ENCODE results near the gene ALAD. TPM values are rescaled to one million over a fixed set of nuclear protein-coding genes. Genes with fewer than 3 reads are reported as not detected.

Gene ALAD
- polyA plus RNA-seq, 3 donors: 42.1 to 53.9 (median 46.1) TPM

DNA sequence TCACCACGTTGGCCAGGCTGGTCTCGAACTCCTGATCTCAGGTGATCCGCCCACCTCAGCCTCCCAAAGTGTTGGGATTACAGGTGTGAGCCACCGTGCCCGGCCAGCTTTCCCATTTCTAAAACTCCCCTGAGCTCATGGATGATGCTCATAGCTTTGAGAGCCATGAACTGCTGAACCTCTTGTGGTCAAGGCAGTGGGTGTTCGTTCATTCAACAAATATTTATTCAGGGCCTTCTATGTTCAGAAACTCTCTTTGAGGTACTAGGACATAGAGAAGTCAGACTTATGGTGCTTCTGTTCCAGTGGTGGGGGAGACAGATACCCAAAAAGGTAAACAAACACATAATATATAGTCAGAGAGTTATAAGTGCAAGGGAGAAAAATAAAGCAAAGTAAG, 49.1 kb downstream of the ALAD start:
- no peak for DNase-seq

GRCh38 chr9:113350937-113351336, 50.1 kb downstream of the ALAD start:
- DNase-seq: no peak

- no peak for DNase-seq
These were observed 50.9 kb downstream of the ALAD start for GRCh38 chr9:113350107-113350661.

DNA sequence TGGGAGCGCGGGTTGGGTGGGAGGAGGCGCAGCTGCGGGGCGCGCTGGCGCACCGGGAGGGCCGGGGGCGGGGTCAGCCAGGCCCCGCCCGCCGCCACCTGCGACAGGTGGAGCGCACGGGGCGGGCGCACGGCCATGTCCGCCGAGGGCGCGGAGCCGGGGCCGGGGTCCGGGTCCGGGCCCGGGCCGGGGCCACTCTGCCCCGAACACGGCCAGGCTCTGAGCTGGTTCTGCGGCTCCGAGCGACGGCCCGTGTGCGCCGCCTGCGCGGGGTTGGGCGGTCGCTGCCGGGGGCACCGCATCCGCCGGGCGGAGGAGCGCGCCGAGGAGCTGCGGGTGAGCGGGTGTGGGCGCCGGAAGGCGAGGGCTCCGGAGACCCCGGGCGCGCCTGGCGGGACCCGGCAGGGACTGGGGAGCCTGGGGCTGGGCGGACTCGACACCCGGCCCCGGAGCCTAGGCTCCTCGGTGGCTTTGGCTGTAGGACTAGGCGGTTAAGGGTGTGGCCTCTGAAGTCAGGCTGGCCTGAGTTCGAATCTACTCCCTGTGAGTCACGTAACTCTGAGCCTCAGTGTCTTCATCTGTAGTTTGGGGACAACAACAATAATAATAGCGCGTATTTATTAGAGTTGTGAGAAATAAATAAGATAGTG, 51.5 kb downstream of the ALAD start, which contains the start of gene BSPRY:
Gene BSPRY (plus strand): TSS at position 97 of the 650 bp plus-strand sequence. CDS start 39 bp downstream, at position 136.
- DNase-seq: no peak

- DNase-seq: no peak
These were observed 52.0 kb downstream of the ALAD start for GRCh38 chr9:113349066-113349444.

- DNase-seq: no peak
These were observed 52.6 kb downstream of the ALAD start for GRCh38 chr9:113348437-113348836.

DNA sequence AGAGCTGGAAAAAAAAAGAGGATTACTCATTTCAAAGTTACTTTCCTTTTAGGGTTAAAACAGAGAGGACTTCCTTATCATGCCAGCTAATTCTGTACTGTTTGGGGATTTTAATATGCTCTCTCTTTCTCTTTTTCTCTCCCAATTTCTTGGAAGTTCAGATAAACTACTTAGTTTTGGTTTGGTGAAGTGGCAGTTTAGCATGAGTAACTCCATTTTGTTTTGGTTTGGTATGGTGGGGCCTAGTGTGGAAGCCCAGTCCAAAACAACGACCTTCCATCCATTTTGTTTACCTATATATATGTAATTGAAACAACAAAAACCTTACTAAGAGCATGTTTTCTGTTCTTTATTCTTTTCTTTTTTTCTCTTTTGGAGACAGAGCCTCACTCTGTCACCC, 55.4 kb downstream of the ALAD start:
- no peak for DNase-seq

- no peak for DNase-seq
These were observed 55.9 kb downstream of the ALAD start for GRCh38 chr9:113345190-113345589.

DNA sequence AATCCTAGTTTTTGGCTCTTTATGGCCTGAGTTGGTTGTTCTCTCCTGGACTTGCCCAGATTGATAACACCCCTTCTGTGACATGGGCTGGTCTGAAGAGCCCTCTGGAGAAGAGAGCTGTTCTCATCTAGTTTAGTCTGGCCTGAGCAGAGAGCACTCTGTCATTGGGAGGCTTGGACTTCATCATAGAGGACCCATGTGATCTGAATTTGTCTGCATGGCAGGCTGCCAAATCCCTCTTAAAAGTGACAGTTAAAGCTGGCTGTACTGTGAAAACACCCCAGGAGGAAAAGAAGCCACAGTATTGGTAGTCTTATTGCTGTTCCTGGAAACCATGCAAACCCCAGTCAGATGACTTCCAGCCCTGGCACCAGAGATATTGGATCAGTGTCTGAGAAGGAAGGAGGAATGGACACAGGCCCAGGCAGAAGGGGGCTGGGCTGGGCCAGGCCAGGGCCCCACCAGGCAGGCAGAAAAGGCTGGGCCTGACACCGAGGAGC, 57.3 kb downstream of the ALAD start:
- DNase-seq: peak; percentile 80

DNA sequence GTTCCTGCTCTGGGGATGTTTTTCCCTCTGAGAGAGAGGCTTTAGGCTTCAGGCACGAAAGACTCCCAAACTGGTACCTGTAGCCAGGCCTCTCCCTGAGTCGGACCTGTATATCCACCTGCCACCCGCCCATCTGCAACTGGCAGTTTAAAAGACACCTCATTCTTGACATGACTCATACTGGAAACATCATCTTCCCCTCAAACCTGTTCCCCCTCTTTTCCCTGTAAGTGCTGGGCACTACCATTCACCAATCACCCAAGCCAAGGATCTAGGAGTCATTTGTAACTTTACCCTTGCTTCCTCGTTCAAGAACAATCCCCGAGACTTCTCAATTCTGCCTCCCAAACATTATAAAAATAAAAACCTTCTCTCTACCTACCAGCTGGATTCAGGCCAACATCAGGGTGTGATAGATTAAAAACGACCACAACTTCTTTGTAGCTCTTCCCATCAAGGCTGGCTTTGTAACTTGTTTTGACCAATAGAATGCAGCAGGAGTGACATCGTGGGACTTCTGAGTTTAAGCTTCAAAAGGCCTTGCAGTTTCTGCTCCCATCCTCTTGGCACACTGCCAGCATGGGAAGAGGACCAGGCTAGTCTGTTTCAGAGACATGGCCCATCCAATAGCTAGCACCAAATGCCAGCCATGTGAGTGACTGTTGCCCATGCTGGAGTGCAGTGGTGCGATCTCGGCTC, 59.2 kb downstream of the ALAD start:
- no peak for DNase-seq

DNA sequence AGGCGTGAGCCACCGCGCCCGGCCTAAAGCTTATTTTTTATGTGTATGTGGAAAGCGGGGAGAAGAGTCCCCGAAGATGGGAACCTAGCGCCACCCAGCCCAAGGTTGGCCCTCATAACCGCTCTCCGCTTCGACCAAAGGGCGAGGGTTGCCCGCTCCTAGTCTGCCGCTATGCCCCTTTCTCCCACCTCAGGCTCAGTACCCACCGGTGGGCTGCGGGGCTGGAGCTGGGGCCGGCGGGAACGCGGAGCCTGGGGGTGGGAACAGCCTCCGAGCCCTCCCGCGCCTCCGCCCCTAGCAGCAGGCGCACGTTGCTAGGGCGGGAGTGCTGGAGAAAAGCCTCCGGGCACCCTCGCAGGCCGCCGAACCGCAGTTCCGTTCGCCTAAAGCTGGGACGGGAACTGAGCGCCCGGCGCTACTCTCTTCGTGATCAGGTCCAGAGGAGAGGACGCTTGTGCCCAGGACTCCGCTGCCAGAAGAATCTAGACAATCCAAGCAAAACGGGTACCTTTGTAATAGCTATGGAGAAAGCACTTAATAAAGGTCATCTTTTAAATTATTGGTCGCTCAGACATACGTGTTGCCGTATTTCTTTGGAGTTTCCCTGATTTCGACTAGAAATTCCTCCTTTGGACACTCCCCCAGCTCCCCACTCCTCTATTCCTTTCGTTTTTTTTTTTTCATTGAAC, 60.9 kb downstream of the ALAD start, which contains the start of gene WDR31:
Gene WDR31 (minus strand): TSS at position 265 of the 689 bp plus-strand sequence. CDS start 8,253 bp downstream, outside the sequence.
- peak; percentile 90 for DNase-seq

DNA sequence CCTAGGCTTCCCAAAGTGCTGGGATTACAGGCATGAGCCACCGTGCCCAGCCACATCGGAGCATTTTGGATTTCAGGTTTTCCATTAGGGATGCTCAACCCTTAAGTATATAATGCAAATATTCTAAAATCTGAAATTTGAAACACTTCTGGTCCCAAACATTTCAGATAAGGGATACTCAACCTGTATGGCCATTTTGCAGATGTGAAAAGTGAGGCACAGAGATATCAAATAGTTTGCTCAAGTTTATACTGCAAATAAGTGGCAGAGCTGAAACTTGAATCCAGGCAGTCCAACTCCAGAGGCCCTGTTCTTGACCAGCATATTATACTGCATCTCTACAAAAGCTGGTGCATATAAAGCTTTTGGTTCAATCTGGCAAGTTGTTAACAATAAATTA, 63.4 kb downstream of the ALAD start:
- no peak for DNase-seq

Other genes starting within 250 kb of the ALAD start
- 10 to 100 TPM; 31.4 to 33.1 (median 32.8) TPM for gene FKBP15, start 180.0 kb downstream of the ALAD start, polyA plus RNA-seq (ENCODE audit: insufficient read length in 3 of 3)
- 10 to 100 TPM; 18.7 to 30.3 (median 23.8) TPM for gene SLC31A1, start 179.7 kb downstream of the ALAD start, polyA plus RNA-seq (ENCODE audit: insufficient read length in 3 of 3)
- 10 to 100 TPM; 33.0 to 42.9 (median 36.3) TPM for gene CDC26, start 125.7 kb downstream of the ALAD start, polyA plus RNA-seq (ENCODE audit: insufficient read length in 3 of 3)
- 10 to 100 TPM; 30.6 to 42.9 (median 40.3) TPM for gene PRPF4, start 125.6 kb downstream of the ALAD start, polyA plus RNA-seq (ENCODE audit: insufficient read length in 3 of 3)
- 1 to 10 TPM; 6.0 to 8.7 (median 7.0) TPM for gene RNF183, start 97.9 kb downstream of the ALAD start, polyA plus RNA-seq (ENCODE audit: insufficient read length in 3 of 3)
- gene WDR31, start 61.0 kb downstream of the ALAD start, polyA plus RNA-seq (ENCODE audit: insufficient read length in 3 of 3): 1 to 10 TPM; 5.0 to 8.4 (median 8.4) TPM
- 10 to 100 TPM; 10.0 to 11.1 (median 10.5) TPM for gene BSPRY, start 51.7 kb downstream of the ALAD start, polyA plus RNA-seq (ENCODE audit: insufficient read length in 3 of 3)
- gene HDHD3, start 24.3 kb downstream of the ALAD start, polyA plus RNA-seq (ENCODE audit: insufficient read length in 3 of 3): 10 to 100 TPM; 39.1 to 53.4 (median 51.9) TPM
- gene POLE3, start 9.4 kb upstream of the ALAD start, polyA plus RNA-seq (ENCODE audit: insufficient read length in 3 of 3): 10 to 100 TPM; 65.6 to 67.2 (median 66.1) TPM
- gene C9orf43, start 9.5 kb upstream of the ALAD start, polyA plus RNA-seq (ENCODE audit: insufficient read length in 3 of 3): 1 to 10 TPM in 2 of 3 donors, under 1 TPM in 1; 0.88 to 1.2 (median 1.0) TPM
- 10 to 100 TPM; 43.3 to 54.3 (median 43.4) TPM for gene RGS3, start 62.4 kb upstream of the ALAD start, polyA plus RNA-seq (ENCODE audit: insufficient read length in 3 of 3)